Renal cortical epithelial cell (primary cell): Measurements from ENCODE around the gene HPS6. TPM values are rescaled to one million over a fixed set of nuclear protein-coding genes. Genes with fewer than 3 reads are reported as not detected.

Experiments used
- DNase-seq: peaks from one replicate; pipeline ENCODE4 v3.0.0-alpha.2; 2011; ENCODE audit warnings: low read depth
- total RNA-seq: library from RNA; depleted of rRNA; stranded (reverse); fragments of >200 nt; gene quantifications from 2 replicates; pipeline ENCODE4 v1.2.3, GENCODE V29; 2014

HPS6 gene
- total RNA-seq, 1 donor from 2014 or later, result 44.8 TPM

DNA sequence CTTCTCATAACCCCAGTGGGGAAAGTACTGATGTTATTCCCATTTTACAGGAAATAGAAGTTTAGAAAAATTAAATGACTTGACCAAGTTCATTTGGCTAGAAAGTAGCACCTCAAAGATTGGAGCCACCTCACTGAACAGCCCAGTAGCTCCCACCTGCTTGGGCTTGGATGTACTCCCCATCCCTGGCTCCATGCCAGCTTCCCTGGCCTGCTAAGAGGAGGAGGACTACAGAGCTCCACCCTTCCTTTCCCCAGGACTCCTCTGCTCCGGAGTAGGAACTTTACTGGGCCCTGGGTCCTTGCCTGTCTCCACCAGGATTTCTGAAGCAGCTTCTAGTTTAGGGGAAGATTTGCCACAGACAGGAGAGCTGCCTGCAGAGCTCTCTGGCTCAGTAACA, 3.1 kb downstream of the HPS6 start:
- no peak for DNase-seq

DNA sequence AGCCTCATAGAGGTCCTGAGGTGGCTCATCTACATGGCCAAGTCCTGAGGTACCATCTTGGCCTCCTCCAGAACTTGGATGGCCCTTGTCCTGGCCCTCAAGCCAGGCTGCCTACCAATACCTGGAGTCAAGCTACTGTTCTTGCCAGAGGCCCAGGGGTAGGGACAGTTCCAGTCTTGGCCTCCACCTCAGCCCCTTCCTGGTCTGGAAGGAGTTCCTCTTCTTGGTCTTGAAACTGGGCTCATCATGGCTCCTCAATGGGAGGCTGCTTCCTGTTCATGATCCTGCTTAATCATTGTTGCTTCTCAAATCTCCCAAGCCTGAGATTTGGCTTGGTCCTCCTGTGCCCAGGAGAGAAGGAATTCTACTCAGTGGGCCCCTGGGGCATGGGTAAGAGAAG, 3.9 kb downstream of the HPS6 start:
- DNase-seq, result no peak

DNA sequence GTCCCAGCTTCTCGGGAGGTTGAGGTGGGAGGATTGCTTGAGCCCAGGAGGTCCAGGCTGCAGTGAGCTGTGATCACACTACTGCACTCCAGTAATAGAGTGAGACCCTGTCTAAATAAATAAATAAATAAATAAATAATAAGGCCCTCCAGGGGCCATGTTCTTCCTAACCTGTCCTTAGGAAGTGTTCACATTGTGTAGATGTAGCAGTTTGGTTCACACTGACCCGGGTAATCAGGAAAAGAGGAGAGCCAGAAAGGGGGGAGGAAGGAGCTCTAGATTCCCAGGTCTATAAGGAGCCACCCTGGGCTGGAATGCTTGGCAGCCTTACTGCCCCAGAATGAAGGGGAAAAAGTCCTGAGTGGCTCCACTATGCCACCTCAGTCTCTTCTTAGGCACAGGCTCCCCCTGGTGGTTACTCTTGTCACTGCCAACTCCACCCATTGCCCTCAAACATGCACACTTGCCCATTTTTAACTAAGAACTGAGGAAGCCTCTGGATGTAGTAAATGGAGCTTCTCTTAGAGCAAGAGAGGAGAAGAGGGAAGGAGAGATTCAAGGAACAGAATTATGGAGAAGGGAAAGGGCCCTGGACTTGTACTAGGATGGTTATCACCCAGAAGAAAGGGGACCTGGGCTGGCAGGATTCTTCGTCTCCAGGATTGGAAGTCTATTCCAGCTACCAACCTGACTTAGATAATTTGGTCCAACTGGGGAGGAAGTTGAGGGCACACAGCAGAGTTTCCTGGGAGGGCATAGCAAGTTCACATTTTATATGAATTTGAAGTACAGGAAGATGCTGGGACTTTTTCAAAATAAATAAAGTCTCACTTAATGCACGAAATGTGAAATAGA, 7.8 kb downstream of the HPS6 start:
- peak; percentile 68 for DNase-seq

DNA sequence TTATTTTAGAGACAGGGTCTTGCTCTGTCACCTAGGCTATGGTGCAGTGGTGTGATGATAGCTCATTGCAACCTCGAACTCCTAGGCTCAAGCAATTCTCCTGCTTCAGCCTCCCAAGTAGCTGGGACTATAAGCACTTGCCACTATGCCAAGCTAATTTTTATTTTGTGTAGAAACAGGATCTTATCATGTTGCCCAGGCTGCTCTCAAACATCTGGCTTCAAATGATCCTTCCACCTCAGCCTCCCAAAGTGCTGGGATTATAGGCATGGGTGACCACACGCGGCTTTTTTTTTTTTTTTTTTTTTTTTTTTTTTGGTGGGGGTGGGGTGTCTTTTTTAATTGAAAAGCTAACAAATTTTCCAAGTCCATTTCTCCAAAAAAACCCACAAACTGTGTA, 18.4 kb downstream of the HPS6 start:
- DNase-seq, result no peak

DNA sequence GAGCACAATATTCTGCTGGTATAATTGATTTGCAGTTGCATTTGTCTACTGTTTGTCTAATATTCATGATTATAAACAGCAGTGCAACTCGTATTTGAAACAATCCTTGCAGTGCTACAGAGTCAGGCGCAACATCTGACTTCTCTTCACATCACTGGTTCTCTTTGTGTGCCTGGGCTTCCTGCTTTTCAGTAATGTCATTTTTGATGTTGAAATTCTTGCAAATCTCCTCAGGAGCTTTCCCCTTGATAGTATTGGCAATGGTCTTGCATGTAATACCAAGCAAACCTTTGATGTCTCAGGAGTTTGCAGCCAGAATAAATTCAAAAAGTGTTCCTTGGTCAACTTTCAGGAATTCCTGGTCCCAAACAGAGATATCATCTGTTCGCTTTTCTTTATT, 20.2 kb downstream of the HPS6 start:
- DNase-seq, result no peak

DNA sequence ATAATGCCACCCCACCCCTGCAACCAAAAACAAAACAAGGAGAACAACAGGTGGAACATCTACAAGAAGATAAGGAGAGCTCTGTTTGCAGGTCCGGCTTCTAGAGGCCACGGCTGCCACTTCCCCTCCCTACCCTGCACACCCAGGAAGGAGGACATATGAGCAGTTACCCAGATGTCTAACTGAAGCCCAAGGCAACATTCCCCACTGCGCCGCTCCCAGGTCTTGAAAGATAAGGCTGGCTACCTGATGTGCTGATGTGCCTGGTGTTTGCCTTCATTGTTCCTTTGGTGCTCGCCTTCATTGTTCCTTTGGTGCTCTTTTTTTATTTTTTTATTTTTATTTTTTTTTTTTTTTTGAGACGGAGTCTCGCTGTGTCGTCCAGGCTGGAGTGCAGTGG, 21.0 kb downstream of the HPS6 start:
- no peak for DNase-seq

DNA sequence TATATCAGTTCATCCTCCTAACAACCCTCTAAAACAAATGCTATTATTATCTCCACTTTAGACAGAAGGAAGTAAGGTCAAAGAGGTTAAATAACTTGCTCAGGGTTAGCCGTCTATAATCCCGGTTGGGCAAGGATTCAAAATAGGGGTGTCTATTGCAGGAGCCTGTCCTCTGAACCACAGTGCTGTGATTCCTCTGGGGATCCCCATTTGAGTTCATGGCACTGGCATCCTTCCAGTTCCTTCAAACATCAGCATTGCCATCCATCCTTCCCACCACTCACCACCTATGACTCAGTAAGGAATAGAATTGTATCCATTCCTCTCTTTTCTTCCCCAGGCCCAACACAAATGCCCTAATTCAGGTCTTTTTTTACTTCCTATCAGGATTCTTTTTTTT, 25.6 kb downstream of the HPS6 start:
- peak; percentile 47 for DNase-seq

DNA sequence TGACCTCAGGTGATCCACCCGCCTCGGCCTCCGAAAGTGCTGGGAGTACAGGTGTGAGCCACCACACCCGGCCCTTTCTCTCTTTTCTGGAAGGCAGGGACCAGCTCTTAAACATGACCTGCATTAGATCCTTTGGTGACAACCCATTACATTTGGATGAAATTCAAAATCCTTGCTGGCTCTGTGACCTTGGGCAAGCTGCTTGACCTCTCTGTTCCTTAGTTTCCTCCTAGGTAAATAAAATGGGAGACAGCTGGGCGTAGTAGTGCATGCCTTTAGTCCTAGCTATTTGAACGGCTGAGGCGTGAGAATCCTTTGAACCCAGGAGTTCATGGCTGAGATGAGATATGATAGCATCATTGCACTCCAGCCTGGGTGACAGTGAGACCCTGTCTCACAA, 31.3 kb downstream of the HPS6 start:
- no peak for DNase-seq

DNA sequence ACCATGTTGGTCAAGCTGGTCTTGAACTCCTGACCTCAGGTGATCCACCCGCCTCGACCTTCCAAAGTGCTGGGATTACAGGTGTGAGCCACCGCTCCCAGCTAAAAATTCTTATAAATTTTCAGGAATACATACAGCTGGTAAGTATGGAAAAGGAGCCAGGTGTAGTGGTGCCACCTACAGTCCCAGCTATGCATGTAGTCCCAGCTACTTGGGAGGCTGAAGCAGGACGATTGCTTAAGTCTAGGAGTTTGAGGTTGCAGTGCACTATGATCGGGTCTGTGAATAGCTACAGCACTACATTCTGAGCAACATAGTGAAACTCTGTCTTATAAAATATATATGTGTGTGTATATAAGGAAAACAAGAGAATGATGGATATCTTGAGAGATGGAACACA, 36.0 kb downstream of the HPS6 start:
- no peak for DNase-seq

DNA sequence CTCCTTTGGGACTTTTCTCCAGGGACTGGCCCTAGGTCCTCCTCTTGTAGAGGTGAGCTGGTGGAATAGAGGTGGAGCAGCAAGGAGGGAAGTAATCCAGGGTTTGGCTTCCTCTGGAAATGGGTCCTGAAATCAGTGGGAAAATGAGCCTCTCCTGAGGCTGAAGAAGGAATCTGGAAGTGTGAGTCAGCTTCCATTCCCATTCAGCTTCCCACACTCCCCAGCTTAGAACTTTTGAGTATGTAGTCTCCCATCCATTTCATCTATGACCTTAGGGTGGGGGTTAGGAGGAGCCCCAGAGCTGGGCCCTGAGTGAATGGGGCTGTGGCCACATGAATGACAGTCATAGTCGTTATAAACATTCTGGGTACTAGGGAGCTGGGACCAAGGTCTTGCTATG, 37.3 kb downstream of the HPS6 start:
- no peak for DNase-seq

DNA sequence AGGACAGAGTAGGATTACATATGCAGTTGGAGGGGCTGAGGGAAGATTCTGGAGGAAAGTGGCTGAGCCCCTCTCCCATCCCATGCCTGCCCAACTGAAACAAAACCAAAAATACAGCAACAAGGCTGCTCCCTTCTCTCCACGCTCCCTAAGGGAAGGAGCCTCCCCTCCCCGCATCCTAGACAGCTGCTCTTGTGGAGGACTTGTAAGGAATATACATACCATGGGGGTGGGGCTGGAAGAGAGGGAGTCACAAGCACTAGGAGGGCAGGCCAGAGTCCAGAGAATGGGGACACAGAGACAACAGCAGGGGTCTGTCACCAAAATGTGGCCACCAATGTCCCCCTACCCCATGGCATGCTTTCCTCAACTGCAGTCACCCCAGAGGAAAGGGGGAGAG, 41.8 kb downstream of the HPS6 start:
- DNase-seq, result no peak

DNA sequence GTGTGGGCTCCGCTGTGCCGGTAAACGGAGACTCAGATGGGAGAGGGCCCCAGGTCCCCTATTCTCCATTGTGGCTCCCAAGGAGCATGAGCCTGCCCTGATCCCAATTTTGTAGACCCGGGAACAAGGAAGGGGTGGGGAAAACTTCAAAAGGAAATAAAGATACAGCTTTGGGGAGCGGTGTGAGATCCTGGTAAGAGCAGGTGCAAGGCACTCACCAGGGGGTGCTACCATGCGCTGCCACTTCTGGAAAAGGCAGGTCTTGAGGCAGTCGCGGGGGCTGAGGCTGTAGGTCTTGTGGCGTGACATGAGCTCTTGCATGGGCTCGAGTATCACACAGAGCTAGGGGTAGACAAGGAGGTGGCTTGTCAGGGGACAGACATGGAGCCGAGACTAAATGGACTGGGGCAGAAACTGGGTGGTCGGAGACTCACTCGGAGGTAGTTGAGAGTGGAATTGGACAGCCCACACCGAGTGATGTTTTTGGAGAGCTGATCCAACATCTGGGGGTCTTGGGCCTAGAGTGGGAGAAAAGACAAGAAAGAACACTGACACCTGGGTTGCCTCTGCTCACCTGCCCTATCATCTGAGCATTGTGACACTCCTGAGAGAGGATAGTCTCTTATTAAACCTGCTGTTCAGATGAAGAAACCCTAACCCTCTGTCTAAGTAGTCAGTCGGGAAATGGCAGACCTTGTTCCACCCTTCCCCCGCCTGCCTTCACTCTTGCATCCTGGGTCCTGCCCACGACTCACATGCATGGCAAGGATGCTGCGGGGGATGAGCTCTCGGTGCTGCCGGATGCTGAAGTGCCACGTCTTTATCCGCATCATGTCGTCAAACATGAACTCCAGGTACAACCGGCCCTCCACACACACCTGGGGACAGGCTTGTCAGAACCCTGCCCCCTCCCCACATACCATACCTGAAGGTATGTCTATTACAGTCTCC, 44.3 kb downstream of the HPS6 start:
- no peak for DNase-seq

DNA sequence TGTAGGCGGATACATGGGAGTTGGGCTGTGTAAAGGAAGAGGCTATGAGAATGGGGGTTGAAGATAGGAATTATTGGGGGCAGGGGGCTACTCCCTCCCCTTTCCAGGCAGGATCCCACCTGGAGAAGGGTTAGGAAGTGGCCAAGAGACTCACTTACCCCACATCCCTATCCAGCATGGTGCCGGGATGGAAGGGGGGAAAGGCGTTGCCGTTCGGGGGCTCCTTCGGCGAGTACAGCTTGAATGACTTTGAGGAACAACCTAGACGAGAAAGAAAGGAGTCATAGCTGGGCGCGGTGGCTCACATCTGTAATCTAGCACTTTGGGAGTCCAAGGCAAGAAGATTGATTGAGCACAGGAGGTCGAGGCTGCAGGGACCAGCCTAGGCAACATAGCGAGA, 46.1 kb downstream of the HPS6 start:
- no peak for DNase-seq

DNA sequence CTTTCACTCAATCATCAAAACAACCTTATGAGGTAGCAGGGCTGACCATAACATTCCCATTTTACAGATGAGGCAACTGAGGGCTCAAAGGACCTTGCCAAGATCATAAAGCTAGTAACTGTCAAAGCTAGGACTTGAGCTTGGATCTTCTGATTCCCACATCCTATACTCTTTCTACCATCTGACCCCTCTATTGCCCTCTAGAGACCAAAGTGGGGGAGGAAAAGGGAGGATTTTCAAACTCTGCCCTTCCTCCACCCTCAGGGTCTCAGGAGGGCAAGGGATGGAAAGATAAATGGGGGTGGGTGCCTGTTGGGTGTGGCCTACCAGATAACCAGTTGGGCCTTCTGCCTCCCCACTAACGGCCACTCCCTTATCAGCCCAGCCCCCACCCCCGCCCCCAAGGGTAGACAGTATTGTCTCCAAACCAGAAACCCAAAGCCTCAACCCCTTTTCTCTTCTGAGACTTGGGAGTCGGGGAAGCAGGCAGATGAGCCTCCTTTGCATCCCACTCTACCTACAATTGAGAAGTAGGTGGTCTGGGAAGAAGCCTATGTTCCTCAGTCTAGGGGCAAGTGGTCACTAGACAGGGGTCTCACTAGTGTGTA, 47.2 kb downstream of the HPS6 start:
- DNase-seq, result no peak

DNA sequence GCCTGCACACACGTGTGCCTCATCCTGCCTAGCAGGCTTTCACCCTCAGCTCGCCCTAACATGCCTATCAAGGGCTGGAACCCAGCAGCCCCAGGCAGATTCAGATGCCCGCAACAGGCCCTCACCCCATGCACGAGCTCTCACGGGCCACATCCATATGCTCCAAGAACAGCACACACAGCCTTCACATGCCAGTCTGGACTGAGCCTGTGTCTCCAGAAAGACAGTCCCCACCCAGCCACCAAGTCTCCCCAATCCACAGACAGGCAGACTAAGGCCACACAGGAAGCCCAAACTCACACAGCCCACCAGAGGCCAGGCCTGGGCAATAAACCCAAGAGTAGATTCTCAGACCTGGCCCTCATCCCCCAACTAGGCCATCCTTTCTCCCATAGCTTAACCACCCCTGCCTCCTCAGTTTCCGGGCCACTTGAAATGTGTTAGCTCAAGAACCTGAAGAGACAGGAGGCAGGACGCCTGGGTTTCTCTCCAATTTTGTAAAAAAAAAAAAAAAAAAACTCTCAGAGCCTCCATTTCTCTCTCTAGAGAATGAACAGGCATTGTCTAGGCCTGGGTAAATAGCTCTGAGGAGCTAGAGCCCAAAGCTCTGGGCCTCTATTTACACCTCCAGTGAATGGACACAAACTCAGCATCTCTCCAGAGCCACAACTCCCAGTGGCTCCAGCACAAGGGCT, 48.3 kb downstream of the HPS6 start:
- no peak for DNase-seq

DNA sequence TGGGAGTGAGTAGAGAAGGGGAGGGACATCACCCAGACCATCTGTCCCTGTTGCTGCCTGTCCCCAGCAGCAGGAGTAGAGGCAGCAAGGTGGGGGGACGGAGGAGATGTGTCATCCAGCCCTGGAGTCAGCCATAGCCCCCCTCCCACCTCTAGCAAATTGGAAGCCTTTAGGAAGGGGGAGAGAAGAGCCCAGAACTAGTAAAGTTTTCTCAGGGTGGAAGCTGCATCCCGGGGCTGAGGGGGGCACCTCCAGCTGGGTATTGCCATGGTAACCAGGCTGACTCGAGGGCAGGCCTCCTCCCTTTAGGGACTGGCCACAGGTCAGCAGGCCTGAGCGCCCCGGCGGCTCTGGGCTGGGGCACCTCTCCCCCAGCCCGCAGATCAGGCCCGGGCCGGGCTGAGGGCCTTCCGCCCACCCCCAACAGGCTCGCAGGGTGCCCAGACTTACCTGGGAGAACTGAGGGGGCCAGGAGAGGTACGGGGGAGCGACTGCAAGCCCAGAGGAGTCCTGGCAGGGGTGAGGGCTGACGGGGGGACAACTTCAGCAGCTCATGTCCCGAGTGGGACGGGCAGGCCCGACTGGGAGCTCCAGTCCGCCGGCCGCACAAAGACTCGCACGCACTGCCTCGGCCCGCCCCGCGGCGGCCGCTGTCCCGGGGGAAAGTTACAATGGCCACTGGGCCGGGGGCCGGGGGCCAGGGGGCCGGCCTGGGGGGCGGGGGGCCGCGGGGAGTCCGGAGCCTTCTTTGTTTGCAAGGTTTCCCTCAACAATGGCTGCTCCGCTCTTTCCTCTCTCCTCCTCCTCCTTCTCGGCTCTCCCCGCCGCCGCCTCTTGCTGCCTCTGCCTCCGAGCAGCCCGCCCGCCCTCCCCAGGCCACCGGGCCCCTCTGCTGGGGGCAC, 49.1 kb downstream of the HPS6 start:
- no peak for DNase-seq

DNA sequence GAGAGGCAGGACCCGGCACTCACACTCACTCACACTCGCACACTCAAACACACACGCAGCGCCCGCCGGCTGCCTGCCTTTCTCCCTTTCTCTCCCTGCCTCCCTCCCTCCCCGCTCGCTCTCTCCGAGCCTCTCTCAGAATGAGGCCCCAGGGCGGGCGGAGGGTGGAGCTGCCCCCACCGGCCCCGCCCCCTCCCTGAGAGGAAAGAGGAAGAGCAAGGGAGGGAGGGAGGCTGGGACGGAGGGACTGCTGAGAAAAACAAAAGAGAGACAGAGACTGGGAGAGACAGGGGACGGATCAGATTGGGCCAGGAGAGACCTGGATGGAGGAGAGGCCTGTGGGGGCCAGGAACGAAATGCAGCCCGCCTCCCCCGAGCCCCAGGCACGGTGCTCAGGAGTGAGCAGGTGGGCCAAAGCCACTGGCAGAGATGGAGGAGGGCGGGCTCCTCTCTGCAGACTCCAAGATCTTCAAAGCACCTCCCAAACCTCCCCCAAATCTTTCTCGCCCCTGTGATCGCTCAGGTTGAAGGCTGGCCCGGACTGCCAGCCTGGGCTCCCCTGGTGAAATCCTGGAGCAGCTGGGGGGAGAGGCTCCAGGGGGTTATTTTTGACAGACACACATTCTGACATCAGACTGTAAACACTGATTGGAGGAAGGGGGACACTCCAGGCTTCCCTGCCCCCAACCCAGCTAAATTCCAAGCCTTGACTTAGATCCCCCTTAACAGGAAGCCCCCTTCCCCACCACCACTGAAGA, 49.9 kb downstream of the HPS6 start:
- DNase-seq, result no peak

DNA sequence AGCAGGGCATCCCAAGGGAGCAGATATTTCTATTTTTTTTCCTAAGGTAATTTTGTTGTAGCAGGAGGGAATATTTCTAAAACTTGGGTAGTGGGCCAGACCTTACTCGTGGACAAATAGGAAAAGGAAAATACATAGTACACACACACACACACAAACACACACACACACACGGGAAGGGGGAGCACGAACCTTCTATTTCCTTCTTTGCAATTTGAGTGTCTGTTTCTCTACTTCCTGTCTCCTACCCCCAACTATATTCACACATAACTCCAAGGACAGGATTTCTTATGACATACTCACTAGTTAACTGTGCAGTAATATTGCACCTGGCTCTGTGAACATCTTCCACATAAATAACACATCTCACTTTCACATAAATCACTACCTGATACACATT, 50.6 kb downstream of the HPS6 start:
- no peak for DNase-seq

DNA sequence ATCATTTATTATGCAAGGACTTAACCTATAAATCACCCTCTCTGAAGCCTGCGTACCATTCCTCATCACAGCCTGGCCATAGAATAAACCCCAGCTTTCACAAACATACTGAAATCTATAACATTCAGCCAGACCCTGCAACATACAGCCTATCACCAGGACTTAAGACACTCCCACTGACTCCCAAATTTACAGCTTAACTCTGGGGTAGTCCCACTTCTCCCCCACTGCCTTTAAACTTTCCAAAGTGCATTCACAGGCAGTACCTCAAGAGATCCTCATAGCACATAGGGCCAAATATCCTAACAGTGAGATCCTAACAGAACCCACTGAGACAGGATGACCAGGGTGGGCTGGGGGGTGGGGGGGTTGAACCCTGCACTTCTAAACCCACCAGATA, 51.5 kb downstream of the HPS6 start:
- no peak for DNase-seq
